Neutrophil (primary cell): ENCODE data around the gene DAB2.
A peak's percentile ranks its signal among the peaks of the same experiment; 100 is the strongest.
"Not testable (repeated sequence)": the region's sequence is repeated elsewhere in the genome, so short reads cannot be mapped to it uniquely, and the experiment has no call there.

Experiments used
- H3K27ac ChIP-seq: fragments of 200-600 bp; sonication (generic); 2 replicates; pipeline ENCODE4 v1.5.1; 2016; ENCODE audit warnings: mild to moderate bottlenecking, moderate library complexity
- H3K27me3 ChIP-seq: fragments of 200-600 bp; sonication (generic); 2 replicates; pipeline ENCODE4 v1.6.0; 2016; ENCODE audit warnings: mild to moderate bottlenecking
- H3K36me3 ChIP-seq: fragments of 200-600 bp; sonication (generic); 2 replicates; pipeline ENCODE4 v1.5.1; 2017
- H3K4me1 ChIP-seq, 2 experiments: fragments of 200-600 bp in 1 of 2; sonication (generic) in 1 of 2; 1 replicate in 1 of 2; 2 replicates in 1 of 2; pipeline versions ENCODE4 v1.5.1 to v1.6.1; 2013 to 2016; ENCODE audit warnings: low read depth in 1 of 2, low read length in 1 of 2, mild to moderate bottlenecking in 1 of 2, moderate library complexity in 1 of 2; ENCODE audit not compliant: control insufficient read depth in 1 of 2, insufficient read depth in 1 of 2
- H3K4me3 ChIP-seq, 2 experiments: fragments of 200-600 bp in 1 of 2; sonication (generic) in 1 of 2; 1 replicate in 1 of 2; 2 replicates in 1 of 2; pipeline ENCODE4 v1.5.1; 2013 to 2016; ENCODE audit warnings: low read depth in 1 of 2, low read length in 1 of 2, mild to moderate bottlenecking in 1 of 2, moderate library complexity in 1 of 2
- H3K9me3 ChIP-seq: fragments of 200-600 bp; sonication (generic); 2 replicates; pipeline ENCODE4 v1.5.1; 2016
- CTCF ChIP-seq: fragments of 200-600 bp; sonication (generic); IDR thresholded peaks from 2 replicates; pipeline ENCODE4 v1.5.1; 2016; ENCODE audit warnings: antibody characterized with exemption

Gene DAB2

GRCh38 chr5:39405083-39405843 lies 19.5 kb downstream of the DAB2 start:
- Histone ChIP-seq H3K27ac (no peak overlapping the region), H3K27me3 (no peaks in the 10 kb centered on the region), H3K4me3 (no peak overlapping the region), H3K9me3 (no peaks in the 10 kb centered on the region), H3K4me1 (no peaks in the 10 kb centered on the region), H3K36me3 (no peaks in the 10 kb centered on the region)
- TF ChIP-seq CTCF, result no peak

GRCh38 chr5:39403761-39404160 lies 21.0 kb downstream of the DAB2 start:
- peaks cover 5 to 11% of the 10 kb centered on the region in 2 experiments for H3K4me1 ChIP-seq
- not testable (repeated sequence) for H3K36me3 ChIP-seq, H3K9me3 ChIP-seq, H3K27me3 ChIP-seq, H3K27ac ChIP-seq, H3K4me3 ChIP-seq

GRCh38 chr5:39402140-39402539 lies 22.6 kb downstream of the DAB2 start:
- not testable (repeated sequence) for H3K27me3 ChIP-seq, H3K36me3 ChIP-seq, H3K9me3 ChIP-seq, H3K4me3 ChIP-seq, H3K27ac ChIP-seq
- H3K4me1 ChIP-seq, result peaks cover 8 to 11% of the 10 kb centered on the region in 2 experiments

DNA sequence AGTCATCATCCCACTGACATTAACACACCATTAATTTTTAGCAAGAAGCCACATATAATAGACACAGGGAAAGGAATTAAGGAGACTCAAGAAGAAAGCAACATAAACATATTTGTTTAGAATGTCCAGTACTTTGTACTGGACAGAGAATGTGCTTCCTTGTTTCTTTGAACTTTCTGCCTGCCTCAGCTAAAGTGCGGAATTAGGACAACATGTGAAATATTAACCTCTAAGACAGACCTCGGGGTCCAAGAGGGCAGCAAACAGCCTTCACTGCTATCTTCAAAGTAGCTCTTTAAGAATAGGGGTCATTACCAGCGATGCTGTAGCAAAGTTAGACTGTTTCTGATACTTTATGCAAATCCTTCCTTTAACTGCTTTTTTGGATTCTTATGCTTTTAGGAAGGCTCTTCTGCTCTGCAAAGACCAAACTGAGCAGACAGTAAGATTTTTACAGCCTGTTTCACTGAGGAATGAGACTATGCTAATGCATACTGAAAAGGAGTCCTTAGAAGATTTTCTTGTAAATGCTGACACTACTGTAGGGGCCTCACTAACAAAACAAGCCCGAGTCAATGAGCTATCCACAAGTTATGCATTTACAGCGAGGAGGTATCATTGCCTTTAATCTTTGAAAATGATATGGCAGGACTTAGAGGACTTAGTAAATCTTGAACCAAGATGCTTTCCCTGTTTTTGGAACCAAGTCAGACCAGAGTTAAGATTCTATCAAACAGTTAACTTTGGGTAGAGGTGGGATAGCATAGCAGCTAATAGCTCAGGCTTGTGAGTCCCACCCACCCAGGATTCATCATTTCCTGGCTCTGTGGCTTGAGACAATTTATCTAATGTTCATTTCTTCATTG lies 23.8 kb downstream of the DAB2 start:
- no peaks in the 10 kb centered on the region for H3K27me3 ChIP-seq
- H3K9me3 ChIP-seq, result no peaks in the 10 kb centered on the region
- TF ChIP-seq CTCF, result no peak
- H3K4me1 ChIP-seq, result peaks cover 8 to 11% of the 10 kb centered on the region in 2 experiments
- no peak overlapping the region for H3K27ac ChIP-seq
- H3K36me3 ChIP-seq, result no peaks in the 10 kb centered on the region
- no peak overlapping the region for H3K4me3 ChIP-seq

DNA sequence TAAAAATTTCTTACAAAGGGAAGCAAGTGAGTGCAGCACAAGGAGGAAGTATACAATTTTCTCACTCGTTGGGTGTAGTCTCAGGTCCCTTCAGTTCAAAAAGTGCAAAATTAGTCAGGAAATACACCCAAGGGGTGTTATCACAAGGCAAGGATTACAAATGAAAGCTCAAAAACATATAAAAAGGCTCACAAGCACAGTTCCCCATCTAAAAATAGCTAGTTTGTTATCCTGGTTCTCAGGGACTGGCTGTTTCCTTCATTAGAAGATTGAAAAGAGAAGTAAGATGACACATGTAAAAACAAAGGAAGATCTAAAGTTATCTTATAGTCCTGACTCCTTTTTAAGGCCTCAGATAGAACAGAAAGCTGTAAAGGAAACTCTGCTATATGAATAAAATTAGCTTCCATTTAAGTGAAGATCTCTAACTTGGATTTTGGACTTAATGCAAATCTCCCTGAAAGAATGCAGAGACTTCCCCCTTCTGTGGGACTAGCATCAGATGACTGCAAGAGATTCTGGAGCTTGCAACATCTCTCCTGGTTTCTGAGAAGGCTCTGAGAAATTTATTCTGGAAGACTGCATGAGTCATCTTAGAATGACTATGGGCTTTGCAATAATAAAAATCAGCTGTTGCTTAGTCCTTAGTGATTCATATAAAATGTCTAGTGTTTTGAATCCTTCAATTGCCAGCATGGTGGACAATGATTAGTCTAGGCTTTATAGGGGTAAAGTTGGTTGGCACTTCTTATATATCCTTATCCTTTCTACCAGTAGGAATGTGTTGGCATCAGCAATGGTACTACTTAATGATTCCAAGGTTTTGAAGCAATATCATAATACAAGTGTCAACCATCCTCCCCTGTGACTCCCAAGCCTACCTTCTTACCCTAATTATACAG lies 25.4 kb downstream of the DAB2 start:
- no peak overlapping the region for H3K4me3 ChIP-seq
- H3K27ac ChIP-seq, result peak overlapping the region; percentile 51

More for the DNA sequence above, 25.4 kb downstream of the DAB2 start:
- peaks cover 8 to 11% of the 10 kb centered on the region in 2 experiments for H3K4me1 ChIP-seq
- H3K27me3 ChIP-seq, result no peaks in the 10 kb centered on the region
- no peaks in the 10 kb centered on the region for H3K9me3 ChIP-seq
- TF ChIP-seq CTCF, result no peak
- no peaks in the 10 kb centered on the region for H3K36me3 ChIP-seq
